H1 (cell line): ENCODE measurements around the gene WWP2. TPM values are rescaled to one million over a fixed set of nuclear protein-coding genes. Genes with fewer than 3 reads are reported as not detected.

ENCODE experiments used
- BACH1 ChIP-seq: IDR thresholded peaks from 2 replicates; pipeline ENCODE4 v1.6.1; 2012; ENCODE audit warnings: low read length, improper control_type of control experiment
- CTBP2 ChIP-seq: IDR thresholded peaks from 2 replicates; pipeline ENCODE4 v1.7.0; 2011; ENCODE audit warnings: borderline replicate concordance, mild to moderate bottlenecking, moderate library complexity, mixed read lengths, low read length; ENCODE audit not compliant: insufficient read depth, insufficient read length
- POLR2AphosphoS5 ChIP-seq: IDR thresholded peaks from 2 replicates; pipeline ENCODE4 v1.6.1; 2011; ENCODE audit warnings: low read depth, low read length
- SP2 ChIP-seq: IDR thresholded peaks from 2 replicates; pipeline ENCODE4 v1.6.1; 2012; ENCODE audit warnings: mild to moderate bottlenecking, low read length, inconsistent platforms
- TCF12 ChIP-seq: IDR thresholded peaks from 2 replicates; pipeline ENCODE4 v1.6.1; 2011; ENCODE audit warnings: low read depth, mild to moderate bottlenecking, low read length
- polyA plus RNA-seq, 7 experiments: library from polyadenylated mRNA; depleted of rRNA in 3 of 7; stranded (reverse) in 5 of 7; unstranded in 2 of 7; fragments of >200 nt in 5 of 7; fragments of 200-250 nt in 2 of 7; gene quantifications; 1 replicate in 5 of 7; 2 replicates in 1 of 7; 4 replicates in 1 of 7; pipeline versions ENCODE4 v1.2.1 to v1.2.3, GENCODE V29; 2011 to 2013; ENCODE audit warnings: missing spikeins in 2 of 7, mixed read lengths in 2 of 7
- total RNA-seq: library from RNA; stranded (reverse); fragmentation: NEBNext Ultra II Directional; extraction: Animal tissue kit (Norgen Biotek cat#: 25700); gene quantifications from 2 replicates; pipeline ENCODE4 v1.2.1, GENCODE V29; 2021
- TF ChIP-seq, protein P1 (sequence below): IDR thresholded peaks from 2 replicates; pipeline ENCODE4 v1.6.1; 2011; ENCODE audit warnings: low read depth, mild to moderate bottlenecking, low read length; ENCODE audit not compliant: insufficient read depth

Gene WWP2
- total and polyA plus RNA-seq, 2 of the 8 experiments (the other 6 are each of a cell fraction or from before 2014, with no cell fraction given): 14.1 to 42.2 TPM

GRCh38 chr16:69935740-69936139 is 173.6 kb downstream of the WWP2 start (continued):
- no peak for TF ChIP-seq CTBP2
- no peak for TF ChIP-seq BACH1
- TF ChIP-seq TCF12: no peak
- TF ChIP-seq POLR2AphosphoS5: no peak
- TF ChIP-seq, protein P1, sequence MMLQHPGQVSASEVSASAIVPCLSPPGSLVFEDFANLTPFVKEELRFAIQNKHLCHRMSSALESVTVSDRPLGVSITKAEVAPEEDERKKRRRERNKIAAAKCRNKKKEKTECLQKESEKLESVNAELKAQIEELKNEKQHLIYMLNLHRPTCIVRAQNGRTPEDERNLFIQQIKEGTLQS: no peak
- no peak for TF ChIP-seq SP2
